Measurements from ENCODE around the gene OR6N1.

DNA sequence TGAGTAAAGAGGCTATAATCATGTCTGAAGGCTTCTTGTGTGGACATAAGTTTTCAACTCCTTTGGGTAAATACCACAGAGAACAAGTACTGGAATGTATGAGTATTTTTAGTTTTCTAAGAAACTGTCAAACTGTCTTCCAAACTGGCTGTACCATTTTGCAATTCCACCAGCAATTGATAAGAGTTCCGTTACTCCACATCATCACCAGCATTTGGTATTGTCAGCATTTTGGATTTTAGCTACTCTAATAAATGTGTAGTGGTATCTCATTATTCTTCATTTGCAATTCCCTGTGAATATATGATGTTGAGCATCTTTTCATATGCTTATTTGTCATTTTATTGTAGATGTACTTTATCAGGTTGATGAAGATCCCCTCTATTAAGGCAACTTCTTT is 49.7 kb upstream of the OR6N1 start:
- TF ChIP-seq, protein P1, sequence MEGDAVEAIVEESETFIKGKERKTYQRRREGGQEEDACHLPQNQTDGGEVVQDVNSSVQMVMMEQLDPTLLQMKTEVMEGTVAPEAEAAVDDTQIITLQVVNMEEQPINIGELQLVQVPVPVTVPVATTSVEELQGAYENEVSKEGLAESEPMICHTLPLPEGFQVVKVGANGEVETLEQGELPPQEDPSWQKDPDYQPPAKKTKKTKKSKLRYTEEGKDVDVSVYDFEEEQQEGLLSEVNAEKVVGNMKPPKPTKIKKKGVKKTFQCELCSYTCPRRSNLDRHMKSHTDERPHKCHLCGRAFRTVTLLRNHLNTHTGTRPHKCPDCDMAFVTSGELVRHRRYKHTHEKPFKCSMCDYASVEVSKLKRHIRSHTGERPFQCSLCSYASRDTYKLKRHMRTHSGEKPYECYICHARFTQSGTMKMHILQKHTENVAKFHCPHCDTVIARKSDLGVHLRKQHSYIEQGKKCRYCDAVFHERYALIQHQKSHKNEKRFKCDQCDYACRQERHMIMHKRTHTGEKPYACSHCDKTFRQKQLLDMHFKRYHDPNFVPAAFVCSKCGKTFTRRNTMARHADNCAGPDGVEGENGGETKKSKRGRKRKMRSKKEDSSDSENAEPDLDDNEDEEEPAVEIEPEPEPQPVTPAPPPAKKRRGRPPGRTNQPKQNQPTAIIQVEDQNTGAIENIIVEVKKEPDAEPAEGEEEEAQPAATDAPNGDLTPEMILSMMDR (IDR thresholded peaks at IDR 0.05; ENCODE audit: low read depth, low read length, missing input control), result no peak
- TF ChIP-seq EGR1 (IDR thresholded peaks at IDR 0.05; ENCODE audit: low read depth in 2 of 2) (no peak), REST (IDR thresholded peaks at IDR 0.05) (no peak), MAX (IDR thresholded peaks at IDR 0.05) (no peak), RXRA (IDR thresholded peaks at IDR 0.05) (no peak), TAF1 (conservative IDR thresholded peaks at IDR 0.05) (no peak), HNF4A (conservative IDR thresholded peaks at IDR 0.05) (no peak), GABPA (IDR thresholded peaks at IDR 0.05 in 1 of 2, conservative IDR thresholded peaks at IDR 0.05 in 1 of 2) (no peak), NR2F2 (IDR thresholded peaks at IDR 0.05) (no peak)
- TF ChIP-seq, protein P2, sequence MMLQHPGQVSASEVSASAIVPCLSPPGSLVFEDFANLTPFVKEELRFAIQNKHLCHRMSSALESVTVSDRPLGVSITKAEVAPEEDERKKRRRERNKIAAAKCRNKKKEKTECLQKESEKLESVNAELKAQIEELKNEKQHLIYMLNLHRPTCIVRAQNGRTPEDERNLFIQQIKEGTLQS (IDR thresholded peaks at IDR 0.05), result no peak
